GM19238 (cell line): ENCODE measurements around the gene FAM43B.

Source experiments
- DNase-seq: peaks from one replicate; pipeline ENCODE4 v3.0.0; 2011; ENCODE audit warnings: low spot score; ENCODE audit not compliant: insufficient read length

FAM43B gene

DNA sequence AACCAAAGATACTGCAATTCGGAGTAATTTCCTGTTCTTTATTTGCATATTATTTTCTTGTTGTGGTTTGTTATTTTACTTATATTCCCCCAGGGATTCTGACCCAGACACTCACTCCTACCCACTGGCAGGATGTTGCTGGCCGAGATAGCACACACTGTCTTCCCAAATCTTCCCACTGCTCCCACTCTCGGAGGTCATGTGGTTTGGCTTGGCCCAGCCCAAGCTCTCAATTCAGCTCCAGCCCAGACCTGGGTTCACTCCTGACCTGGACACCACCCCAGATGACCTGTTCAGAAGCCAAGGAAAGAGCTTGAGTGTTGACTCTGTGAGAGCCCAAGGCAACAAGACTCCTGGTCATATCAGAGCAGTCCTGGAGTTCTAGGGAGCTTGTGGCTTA lies 1.2 kb upstream of the FAM43B start:
- DNase-seq = no peak

GRCh38 chr1:20552728-20553445 lies 514 bp downstream of the FAM43B start:
- no peak for DNase-seq

GRCh38 chr1:20555025-20555757 lies 2.8 kb downstream of the FAM43B start:
- no peak for DNase-seq

DNA sequence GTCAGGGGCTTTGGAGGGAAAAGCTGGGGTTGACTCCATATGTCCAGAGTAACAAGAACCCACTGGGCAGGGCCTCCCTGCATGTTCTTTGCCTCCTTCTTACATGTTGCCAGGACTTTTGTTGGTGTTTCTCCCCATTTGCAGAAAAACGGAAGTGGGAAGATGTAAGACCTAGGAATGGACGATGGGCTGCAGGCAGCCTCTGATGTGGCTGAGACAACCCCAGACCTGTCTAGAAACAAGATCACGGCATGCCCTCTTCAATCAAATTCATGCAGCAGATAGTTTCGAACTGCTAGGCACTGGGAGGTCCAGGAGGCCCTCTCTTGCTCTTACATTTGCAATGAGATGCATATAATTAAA lies 3.4 kb downstream of the FAM43B start:
- no peak for DNase-seq

DNA sequence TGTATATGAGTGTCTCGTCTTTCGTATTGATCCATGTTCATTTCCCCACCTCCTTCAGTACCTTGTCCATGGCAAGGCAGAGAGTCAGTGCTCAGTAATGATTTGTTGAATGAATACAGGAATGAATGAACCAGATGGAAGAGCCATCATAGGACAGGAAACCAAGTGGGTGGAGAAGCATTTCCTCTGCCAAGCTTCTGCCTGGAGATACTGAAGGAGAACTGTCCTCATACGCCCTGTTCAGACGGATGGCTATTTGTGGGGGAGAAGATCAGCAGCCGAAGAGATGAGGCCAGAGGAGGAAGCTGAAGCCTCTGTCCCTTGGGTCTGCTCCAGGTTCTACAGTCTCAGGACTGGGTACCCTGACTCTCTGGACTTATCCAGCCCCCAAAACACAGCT lies 5.8 kb downstream of the FAM43B start:
- no peak for DNase-seq

GRCh38 chr1:20560966-20561365 lies 8.6 kb downstream of the FAM43B start:
- DNase-seq = no peak

- DNase-seq = no peak
Measured at GRCh38 chr1:20565234-20565633, 12.9 kb downstream of the FAM43B start.

DNA sequence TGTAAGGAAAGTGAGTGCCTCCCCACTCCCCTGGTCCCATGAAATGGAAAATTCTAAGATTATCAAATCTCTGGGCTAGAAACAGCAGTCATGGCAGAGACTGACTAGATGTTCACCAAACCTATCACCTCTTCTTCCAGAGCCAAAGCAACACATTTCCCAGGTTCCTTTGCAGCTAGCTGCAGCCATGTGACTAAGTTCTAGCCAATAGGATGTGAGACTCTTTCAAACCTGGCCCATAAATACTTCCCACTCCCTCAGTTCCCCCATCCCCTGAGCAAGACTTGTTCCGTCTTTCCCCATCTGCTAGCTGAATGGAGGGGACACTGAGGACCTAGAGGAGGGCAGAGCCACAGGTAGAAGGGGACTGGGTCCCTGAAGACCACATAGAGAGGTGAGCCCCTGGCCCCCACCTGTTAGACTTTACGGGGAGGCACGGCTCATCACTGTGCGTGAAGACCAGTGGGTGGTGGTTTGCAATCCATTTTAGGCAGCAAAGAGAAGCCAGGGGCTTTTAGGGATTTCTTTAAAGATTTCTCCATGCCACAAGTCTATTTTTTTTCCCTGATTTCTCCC lies 17.2 kb downstream of the FAM43B start:
- DNase-seq = no peak

- no peak for DNase-seq
Measured at GRCh38 chr1:20571427-20571826, 19.1 kb downstream of the FAM43B start.

DNA sequence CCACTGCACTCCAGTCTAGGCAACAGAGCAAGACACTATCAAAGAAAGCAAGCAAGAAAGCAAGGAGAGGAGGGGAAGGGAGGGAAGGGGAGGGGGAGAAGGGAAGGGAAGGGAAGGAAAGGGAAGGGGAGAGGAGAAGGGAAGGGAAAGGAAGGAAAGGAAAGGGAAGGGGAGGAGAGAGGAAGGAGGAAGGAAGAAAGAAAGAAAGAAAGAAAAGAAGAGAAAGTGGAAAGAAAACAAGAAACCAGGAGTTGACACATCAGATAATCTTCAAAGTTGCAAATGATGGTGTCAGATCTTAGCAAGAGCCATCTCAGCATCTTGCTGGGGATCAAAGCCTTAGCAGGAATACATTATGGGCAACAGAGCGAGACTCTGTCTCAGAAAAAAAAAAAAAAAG lies 21.6 kb downstream of the FAM43B start:
- no peak for DNase-seq

GRCh38 chr1:20574686-20575540 lies 22.5 kb downstream of the FAM43B start:
- peak; percentile 78 for DNase-seq

DNA sequence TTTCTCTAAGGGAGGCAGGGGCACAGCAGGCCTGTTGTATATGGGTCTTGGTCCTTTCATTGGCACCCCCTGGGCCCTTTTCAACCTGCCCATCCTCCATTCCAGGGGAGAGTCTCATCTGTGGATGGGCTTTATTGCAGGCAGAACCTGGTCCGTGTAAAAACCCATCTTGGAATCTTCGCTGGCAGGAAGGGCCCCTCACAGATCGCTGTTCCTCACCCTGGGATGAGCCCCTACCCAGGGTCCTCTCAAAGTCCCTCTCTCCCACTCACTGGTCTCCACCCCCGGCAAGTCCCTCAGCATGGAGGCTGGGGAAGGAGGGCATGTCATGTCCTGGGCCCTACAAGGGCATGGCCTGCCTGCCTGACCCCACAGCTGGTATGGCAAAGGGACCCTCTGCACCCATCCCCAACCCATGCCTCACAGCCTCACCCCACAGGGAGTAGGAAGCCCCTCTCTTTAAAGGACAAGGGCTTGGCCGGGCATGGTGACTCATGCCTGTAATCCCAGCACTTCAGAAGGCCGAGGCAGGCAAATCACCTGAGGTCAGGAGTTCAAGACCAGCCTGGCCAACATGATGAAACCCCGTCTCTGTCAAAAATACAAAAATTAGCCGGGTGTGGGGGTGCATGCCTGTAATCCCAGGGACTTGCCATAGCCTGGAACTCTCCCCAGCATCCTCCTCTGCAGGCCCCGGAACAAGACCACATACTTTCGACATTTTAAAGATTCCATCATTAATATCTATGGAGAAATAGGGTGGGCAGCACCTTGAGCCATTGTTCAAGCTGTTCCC lies 23.4 kb downstream of the FAM43B start:
- no peak for DNase-seq

- no peak for DNase-seq
Measured at GRCh38 chr1:20578062-20578461, 25.7 kb downstream of the FAM43B start.

DNA sequence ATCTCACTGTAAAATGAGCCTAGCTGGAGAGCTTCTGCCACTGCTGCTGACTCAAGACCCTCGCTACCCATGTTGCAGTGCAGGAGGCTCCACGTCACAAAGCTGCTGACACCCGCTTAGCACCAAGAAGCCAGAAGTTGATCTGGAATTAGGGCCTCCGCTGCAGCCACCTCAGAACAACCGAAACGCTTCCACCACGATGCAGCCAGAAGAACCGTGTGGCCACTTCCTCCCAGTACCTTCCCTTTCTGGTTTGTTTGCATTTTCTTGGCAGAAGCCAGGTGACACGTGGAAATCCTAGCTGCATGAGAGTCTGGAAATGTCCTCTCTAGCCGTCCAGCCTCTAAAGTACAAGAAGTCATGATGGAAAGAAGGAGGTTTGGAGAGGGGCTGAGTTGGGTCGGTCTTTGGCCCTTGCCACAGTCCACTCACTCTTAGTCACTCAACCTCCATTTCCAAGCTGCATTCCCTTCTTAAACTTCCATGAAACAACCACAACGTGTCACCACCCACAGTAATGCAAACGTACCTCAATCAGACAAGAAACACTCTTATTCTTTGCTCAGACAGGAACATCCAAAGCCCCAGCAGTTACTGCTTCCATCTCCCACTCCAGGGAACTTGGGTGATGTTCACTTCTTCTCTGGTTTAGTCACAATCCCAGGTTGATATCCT lies 26.5 kb downstream of the FAM43B start:
- DNase-seq = no peak

DNA sequence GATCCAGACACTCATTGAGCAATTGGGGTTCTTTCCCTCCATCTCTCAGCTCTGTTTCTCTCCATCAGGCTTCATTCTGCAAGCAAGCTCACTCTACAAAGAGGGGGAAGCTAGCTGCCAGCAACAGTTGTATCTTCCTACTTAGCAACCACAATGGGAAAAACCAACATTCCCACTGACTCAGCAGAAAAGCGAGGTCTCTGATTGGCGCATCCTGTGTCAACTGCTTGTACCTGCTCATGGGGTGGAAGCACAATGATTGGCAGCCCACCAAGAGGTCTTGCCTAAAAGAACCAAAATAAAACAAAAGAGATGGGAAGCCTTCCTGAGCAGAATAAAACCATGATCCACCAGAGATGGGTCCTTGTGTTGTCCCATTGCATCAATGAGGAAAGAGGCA lies 32.5 kb downstream of the FAM43B start:
- no peak for DNase-seq

GRCh38 chr1:20586953-20587660 lies 34.7 kb downstream of the FAM43B start:
- DNase-seq = no peak

DNA sequence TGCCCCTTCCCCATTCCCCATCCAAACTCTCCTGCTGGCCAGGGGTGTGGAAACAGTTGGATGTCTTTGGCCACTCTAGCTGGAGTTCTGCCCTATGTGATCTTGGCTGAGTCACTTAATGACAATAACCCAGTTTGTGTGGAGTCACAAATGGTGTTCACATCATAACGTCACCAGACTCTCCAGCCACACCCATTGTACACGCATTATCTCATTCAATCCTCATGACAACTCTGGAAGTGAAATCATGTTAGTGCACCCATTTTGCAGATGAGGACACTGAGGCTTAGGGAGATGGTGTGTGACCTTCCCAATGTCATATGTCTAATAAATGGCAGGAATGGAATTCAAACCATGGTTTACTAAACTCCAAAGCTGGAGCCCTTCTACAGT lies 35.3 kb downstream of the FAM43B start:
- DNase-seq = no peak

DNA sequence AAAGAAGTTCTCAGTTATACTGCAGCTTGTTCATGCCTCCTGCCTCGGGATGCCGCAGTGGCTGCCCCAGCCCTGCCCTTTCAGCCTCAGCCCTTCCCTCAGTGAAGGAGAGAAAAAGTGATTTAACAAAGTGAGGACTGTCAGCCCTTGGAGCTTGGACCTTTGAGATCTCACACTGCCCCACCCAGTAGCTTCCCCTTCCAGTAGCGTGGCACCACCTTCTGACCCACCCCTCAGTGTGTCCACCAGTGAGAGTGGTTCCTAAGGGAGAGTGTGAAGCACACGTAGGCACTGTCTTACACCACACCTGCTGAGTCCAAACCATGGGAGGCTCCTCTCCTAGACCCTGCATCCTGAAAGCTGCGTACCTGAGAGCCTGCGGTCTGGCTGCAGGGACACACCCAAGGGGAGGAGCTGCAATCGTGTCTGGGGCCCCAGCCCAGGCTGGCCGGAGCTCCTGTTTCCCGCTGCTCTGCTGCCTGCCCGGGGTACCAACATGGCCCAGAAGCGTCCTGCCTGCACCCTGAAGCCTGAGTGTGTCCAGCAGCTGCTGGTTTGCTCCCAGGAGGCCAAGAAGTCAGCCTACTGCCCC lies 36.4 kb downstream of the FAM43B start, which contains the start of gene CDA:
CDA (plus strand) TSS at position 464 of the 592 bp plus-strand sequence; CDS start at position 497, 33 bp downstream.
- no peak for DNase-seq
